ENCODE results near the gene ZC2HC1C.

DNA sequence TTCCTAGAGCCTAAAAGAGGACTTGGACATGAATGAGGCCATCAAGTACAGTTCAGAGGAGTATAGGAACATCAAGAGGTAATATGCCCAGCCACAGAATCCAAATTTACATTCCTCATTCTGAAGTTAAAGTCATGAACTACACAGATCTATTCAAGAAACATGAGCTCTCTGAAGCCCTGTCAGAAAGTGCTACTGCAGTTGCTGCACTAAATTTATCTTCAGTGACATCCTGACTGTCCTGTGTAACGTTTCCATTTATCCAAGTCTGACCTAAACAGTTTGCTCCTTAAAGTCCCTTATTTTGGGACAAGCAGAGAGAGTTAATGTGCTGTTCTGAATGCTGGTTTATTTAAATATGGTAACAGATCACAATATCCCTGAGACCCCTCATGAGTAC is 29.2 kb downstream of the ZC2HC1C start:
- TF ChIP-seq EZH2 (IDR thresholded peaks at IDR 0.05; ENCODE audit: insufficient read depth, low read length) = no peak
- TF ChIP-seq, protein P1, sequence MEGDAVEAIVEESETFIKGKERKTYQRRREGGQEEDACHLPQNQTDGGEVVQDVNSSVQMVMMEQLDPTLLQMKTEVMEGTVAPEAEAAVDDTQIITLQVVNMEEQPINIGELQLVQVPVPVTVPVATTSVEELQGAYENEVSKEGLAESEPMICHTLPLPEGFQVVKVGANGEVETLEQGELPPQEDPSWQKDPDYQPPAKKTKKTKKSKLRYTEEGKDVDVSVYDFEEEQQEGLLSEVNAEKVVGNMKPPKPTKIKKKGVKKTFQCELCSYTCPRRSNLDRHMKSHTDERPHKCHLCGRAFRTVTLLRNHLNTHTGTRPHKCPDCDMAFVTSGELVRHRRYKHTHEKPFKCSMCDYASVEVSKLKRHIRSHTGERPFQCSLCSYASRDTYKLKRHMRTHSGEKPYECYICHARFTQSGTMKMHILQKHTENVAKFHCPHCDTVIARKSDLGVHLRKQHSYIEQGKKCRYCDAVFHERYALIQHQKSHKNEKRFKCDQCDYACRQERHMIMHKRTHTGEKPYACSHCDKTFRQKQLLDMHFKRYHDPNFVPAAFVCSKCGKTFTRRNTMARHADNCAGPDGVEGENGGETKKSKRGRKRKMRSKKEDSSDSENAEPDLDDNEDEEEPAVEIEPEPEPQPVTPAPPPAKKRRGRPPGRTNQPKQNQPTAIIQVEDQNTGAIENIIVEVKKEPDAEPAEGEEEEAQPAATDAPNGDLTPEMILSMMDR (IDR thresholded peaks at IDR 0.05; ENCODE audit: insufficient read depth, low read depth, low read length) = no peak

All from astrocyte (in vitro differentiated cells and primary cell).